GM18519 (cell line): ENCODE data around the gene TMTC1.

Experiments
- ATAC-seq: cut with Tn5 transposase; IDR thresholded peaks from one replicate; pipeline ENCODE4 v1.9.1; 2021; ENCODE audit warnings: mild to moderate bottlenecking, moderate library complexity; ENCODE audit not compliant: unreplicated experiment, low FRiP score

TMTC1 gene

DNA sequence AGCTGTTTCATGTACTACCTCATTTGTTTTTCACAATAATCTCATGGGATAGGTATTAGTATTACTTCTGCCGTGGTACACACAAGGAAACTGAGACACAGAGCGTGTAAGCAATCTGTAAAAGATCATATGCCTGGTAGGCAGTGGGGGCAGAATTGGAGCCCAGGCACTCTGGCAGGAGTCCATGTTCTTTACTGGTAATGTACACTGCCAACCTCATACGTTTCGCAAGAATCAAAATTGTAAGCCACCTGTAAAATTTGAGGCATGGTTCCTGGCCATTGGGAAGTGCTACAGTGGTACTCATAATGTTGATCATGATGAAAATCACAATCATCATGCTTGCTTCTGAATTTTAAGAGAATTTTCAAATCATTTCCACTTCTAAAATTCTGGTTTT is 40.7 kb downstream of the TMTC1 start:
- no peak for ATAC-seq

DNA sequence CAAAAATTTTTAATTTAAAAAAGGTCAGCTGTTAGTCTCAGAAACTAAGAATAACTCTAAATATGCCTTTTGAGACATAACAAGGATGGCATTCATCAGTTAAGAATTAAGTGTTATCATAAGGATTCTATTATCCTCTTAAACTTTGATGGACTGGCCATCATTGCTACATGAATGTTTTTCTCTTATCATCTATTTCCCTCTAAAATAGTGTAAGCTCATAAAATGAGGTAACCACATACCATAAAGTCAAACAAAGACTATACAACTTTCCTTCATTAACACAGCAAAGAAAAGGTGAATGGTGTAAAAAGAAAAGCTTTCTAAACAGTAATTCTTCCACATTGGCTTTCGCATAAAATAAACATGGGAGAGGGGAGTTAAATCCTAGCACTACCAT is 41.1 kb downstream of the TMTC1 start:
- no peak for ATAC-seq

DNA sequence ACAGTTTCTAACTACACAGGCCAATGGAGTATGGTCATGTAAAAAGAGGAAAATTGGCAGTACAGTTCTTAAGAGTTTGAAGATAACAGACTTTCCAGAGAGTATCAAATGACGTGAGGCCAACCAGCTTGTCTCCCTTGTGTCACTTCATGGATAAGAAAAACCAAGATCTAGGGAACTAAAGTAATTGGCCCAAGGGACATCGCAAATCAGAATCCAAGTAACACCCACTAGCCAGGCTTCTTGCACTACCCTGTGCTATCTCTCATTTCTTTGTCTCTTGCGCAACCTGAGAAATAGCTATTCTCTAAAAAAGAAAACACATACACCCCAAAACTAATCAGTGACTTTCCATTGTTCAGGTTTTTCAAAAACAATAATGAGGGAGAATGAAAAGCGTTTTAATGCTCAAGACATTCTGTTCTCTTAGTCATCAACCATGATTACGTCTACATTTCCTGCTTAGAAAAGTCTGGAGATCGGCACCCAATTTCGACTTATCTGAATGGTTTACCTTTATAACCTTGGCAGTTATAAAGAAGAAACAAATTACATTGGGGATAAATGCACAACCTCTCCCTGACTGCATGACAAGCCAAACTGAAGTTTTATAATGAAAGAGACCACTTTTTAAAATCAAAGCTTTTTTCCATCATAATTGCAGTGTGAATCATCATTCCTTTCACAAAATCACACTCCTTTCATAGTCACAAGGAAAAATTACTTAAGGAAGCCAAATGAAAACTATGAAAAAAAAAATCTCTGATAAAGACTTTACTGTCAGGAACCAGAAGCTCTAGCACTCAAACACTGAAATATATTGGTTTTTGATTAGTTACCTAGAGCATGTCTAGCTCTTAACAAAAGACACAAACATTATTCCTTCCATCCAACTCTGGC is 42.1 kb downstream of the TMTC1 start:
- no peak for ATAC-seq

DNA sequence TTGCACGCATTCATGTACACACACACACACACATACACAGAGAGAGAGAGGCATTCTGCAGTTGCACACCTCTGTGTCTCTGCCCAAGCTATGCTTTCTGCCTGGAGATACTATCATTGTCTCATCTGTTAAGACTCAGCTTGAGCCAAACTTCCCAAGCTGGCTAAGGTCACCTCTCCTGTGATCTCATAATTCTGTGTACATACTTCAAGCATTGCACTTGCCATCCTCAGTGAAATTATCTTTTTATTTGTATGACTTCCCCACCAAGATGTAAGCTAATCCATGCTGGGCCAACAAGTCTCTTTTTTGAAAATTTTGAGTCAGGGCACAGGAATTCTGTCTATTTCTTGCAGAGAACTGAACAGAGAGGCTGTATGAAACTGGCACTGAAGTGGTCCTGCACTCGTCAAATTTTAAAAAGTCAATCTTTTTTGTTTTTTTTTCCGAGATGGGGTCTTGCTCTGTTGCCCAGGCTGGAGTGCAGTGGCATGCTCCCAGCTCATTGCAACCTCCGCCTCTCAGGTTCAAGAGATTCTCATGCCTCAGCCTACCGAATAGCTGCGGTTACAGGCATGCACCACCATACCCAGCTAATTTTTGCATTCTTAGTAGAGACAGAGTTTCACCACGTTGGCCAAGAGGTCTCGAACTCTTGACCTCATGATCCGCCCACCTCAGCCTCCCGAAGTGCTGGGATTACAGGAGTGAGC is 44.3 kb downstream of the TMTC1 start:
- ATAC-seq = no peak

DNA sequence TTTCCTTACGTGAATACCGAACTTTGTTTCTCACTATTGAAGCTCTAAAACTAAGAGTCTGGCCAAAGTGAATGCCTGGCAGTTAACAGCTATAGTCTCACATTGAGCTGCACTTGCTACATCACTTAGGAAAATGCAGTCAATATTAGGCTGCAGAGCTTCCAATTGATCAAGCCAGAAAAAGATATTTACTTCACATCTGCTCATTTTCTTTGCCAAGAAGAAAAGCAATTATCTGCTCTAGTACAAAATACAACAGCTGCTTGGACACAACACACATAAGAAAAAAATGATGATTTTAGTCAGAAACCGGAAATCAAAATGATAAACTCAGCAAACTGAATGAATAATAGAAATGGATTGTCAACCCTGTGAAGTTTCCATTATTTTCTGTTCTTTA is 45.4 kb downstream of the TMTC1 start:
- ATAC-seq = no peak

DNA sequence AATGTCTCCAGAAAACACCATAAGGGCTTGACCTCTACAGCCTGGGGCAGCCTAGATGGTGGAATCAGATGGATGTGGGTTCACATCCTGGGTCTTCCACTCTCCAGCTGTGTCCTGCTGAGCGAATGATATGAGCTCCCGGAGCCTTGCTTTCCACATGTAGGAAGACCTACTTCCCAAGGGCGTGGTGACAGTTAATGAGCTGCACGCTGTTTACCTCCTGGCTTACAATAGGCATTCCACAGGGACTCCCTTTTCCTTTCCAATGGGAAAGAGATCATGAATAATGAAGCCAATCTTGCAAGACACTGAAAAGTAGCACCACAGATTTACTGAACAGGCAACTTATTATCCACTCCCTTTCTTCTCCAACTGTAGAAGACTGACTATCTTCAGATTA is 46.1 kb downstream of the TMTC1 start:
- no peak for ATAC-seq

DNA sequence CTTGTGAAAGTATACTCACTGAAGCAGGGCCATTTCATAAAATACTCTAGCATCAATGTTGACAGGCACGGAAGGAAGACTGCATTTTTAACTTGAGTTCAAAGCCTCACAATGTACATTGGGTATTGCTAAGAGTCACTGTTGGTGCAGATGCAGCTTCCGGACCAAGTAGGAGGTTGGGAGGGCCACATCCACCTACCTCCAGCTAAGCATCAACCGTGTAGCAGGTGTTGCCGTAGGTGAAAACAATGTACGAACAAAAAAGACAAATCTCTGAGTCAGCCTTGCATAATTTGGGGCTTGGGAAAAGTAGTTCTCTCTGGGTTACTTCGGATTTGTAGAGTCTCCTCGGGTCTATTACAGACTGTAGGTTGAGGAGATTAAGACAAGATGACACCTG is 48.1 kb downstream of the TMTC1 start:
- no peak for ATAC-seq

DNA sequence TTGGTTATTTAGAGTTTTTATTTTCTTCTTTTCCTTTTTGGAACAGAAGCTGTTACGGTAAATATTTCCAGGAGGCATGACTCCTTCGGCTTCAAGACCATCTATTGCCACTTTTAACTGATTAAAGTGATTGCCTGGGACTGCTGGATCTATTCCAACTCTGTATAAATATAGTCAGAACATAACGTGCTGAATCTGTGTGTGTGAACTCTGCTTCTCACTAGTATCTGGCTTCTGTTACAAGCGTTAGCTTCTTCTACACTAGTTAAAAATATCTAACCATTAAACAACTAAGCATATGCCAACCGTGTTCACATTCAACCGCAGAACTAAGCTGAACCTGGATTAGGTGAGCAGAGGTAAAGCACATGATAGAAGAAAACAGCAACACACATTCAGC is 49.0 kb downstream of the TMTC1 start:
- no peak for ATAC-seq

DNA sequence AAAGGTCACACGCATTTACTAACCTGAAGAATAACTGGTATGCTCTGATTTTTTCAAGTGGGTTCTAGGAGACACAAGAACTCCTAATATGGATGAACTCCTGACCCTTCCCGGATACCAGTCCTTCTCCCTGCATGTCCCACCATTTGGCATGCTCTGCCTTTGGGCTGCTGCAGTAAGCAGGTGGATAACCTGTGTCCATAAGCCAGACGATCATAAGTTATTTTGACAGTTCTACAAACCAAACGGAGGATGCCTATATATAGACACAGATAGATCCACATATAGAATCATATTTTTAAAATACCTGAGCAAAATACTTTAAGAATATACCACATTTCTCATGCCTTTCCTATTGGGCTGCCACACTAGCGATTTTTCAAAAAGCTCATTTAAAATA is 49.4 kb downstream of the TMTC1 start:
- no peak for ATAC-seq

DNA sequence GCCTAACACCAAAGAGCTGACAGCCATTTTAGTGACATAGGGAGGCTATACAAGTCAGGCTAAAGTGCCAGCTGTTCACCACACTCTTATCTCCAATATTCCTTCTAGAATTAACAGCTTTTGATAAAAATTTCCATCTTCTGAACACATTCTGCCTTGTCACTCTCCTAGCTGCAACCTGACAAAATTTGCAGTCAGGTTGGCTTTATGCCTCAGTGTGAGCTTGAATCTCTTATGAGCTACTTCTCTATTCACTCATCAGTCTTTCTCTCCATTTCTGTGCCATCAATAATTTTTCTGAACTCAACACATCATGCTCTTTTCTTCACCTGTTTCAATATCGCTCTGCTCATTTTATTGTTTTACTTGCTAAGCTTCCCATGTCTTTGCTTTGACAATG is 50.2 kb downstream of the TMTC1 start:
- ATAC-seq = no peak

DNA sequence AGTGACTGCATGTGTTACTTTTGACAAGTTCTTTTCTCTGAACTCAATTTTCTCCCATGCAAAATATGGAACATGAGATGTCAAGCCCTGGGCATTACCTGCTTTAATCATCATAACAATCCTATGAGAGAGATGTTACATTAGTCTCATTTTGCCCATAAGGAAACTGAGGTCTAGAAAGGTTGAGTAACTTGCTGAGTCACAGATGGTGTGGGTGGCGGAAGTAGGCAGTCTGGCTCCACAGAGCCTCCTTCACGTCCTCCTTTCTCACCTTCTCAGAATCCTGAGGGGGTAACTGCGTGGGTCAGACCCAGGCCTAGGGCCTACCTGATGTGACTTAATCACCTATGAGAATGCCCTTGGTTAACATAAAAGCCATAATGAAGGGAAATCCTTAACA is 50.7 kb downstream of the TMTC1 start:
- ATAC-seq = no peak

DNA sequence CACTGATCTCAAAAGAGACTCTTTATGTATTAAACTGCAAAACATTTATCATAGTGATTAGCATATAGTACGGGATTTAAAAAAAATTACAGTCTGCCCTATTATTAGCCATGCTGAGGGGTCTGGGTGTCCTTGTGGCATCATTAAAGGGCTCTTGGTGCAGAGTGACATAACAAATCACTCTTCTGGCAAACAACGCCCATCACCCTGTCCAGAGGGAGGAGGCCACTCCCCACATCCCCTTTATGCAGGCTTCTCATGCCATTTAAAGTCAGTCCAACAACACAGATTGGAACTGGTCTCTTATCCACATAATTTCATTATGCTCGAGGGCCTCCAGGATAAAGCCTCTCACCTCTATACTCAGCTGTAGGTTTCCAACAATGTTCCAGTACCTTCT is 51.1 kb downstream of the TMTC1 start:
- ATAC-seq = no peak

DNA sequence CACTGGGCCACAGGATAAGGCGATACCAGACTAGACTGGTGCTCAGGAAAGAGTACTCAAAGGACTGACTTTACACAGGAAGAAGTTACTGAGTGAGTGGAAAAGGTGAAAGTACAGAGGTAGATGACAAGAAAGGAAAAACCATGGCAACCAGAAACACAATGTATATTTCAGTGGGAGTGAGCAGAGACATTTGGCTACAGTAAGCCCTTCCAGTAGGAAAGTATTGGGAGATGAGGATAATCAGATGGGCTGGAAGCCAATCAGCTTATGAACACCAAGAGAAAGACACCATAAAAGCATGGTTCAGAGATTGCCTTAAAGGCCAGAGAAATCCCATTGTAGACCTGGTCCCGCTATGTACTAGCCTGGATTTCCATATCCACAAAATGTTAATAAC is 51.6 kb downstream of the TMTC1 start:
- no peak for ATAC-seq

DNA sequence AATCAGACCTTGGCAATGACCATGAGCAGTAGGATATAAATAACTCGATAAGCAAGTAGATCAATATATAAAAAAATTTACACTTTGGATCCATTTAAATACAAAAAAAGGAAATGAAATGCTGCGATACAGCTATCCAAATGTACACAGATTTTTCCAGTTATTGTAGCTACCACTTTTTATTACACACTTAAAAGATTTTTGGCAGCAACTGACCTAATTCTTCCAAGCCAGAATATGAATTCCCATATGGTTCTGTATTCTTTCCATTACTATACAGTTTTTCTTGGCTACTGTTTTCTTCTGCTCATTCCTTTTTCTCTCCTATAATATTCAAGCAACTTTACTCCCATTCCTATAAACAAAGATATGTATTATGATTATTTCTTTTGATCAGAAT is 52.2 kb downstream of the TMTC1 start:
- no peak for ATAC-seq

DNA sequence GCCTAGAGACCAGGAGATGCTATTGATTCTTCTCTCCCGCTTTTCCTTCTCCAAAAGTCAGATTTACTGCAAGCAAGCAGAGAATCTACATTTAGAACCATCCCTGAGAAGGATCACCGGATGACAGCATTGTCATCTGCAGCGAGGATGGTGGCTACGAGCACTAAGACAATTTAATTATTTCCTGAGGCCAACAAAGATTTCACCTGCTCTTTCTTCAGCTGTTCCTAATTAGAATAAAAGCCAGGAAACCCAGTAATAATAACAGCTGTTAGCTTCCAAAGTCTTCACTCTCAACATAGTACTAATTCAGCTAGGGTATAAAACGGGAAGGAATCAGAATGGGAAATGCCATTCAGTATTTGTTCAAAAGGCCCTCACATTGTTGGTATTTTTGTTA is 53.3 kb downstream of the TMTC1 start:
- no peak for ATAC-seq

DNA sequence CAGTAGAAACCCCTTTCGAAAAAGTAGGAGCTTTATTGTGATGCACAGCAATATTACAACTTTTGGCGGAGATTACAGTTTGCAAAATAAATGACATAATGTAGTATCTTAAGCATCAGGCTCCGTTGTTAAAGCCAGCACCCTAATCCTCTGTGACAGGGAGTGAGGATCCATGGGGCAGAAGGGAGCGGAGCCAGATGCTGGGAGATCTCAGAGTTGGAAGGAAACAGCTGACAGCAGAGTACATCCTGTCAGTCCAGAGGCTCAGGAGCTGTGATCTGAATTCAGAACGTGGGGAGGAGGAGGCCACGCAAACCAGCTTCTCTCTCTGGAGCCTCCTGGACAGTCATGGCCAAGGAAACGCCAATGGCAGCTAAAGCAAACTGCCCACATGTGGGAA is 55.7 kb downstream of the TMTC1 start:
- no peak for ATAC-seq

DNA sequence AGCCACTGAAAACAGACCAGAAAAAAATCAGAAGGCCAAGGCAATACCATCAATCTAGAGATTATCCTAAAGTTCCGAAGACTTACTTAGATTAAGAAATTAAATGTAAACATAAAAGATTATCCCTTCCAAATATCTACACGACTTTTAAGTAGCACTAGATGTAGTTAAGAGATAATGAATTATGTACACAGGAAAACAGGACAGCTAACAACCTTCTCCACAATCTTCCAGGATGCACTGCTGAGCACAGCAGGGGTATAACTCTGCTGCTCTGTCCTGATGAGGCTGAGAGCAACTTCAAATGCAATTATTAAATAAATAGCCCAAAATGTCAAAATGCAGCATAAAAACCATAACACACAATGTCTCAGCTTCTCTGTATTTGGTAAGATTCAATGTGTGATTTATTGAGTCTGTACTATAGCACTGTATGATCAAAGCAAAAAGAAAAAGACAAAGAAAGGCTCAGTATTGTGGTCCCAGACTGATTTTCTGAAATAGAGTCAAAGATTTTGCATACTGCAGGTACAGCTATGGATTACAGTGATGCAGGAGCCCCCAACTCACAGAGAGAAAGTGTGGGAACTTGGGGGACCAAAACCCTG is 56.9 kb downstream of the TMTC1 start:
- ATAC-seq = no peak

DNA sequence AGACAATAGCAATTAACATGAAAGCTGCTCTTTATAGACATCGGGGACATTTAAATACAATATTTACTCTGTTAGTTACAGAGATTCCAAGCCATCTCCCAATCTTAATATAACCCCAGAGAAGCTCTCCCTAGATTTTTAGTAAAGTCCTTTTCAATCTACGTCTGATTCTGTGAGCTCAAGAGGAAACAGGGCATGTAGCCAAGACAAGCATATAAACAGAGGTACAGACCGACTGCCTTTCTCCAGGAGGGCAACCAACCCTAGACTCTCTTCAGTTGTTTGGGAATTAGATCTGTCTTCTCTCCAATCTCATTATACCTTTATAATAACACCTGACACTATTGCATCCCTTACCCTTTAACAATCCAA is 57.4 kb downstream of the TMTC1 start:
- ATAC-seq = no peak

DNA sequence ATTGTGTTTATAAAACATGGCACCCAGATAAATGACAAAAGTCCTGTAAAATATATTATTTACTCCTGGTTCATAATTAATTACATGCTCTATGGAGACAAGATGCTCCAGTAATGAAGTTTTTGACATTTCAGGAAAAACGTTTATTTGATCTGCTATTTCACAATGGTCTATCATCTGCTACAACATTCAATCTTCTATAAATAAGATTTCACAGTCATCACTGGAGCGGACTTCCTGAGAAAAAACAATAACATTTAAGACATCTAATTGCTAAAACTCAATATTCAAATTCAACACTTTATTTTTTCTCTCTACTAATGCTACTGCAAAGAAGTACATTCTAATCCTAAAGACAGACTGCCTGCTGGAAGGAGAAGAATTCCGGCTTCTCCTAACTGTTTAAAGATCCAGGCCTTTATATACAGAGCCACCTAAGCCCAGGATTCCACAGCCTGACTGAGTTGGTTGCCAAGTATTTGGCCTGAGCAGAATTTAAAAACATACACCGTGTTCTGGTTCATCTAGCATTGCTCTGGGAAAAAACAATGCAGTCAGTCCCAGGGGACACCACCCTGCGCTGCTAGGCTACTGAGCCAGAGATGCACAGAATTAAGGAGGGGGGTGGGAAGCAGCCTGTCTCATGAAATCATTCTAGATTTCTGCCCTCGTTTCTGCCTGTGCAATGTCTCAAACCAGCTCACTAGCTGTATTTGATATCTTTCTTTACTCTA is 58.0 kb downstream of the TMTC1 start:
- no peak for ATAC-seq

DNA sequence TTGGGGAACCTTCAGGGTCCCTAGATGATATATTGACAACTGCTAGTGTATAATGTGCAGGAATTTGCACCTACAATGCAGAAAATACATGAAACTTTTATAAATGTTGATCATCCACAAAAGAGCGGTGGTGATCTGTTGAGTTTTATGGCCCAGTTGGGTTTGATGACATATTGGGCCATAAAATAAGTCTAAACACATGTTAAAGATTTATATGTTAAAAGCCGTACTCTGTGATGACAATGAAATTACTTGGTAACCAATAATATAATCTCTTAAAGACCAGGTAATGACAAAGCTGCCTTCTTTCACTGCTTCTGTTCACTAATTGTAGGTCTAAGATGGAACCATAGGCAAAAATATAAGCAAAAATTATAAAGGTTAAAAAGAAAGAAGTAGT is 61.6 kb downstream of the TMTC1 start:
- ATAC-seq = no peak

DNA sequence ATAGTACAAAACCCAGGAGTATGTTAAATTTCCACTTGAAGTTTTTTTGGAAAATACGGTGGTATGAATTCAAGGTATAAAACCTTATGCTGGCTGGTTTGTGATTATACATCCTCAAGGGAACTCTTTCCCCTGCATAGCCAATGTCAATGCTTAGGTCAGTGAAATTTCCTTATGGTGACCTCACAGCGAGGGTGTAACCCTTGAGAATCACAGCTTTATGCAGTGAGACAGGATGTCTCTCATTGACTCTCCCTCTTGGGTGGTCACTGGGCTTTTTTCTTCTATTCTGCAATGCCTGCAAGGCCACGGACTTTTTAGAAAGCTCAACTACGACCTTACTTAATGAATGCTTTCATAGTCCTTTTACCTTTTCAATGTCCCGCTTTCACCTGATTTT is 64.4 kb downstream of the TMTC1 start:
- no peak for ATAC-seq
